SK-N-SH (cell line): Measurements from ENCODE around the gene PEX3. TPM values are rescaled to one million over a fixed set of nuclear protein-coding genes. Genes with fewer than 3 reads are reported as not detected.

Experiments used
- CTCF ChIA-PET: fragments of 300-600, 350-600 bp; formaldehyde crosslinking; extraction: SDS; loops from one replicate; lab custom pipeline; 2021; lab: Yijun Ruan, JAX
- POLR2A ChIA-PET: fragments of 350-600 bp; sonication (Branson Sonifier 250); formaldehyde crosslinking; extraction: SDS; loops from one replicate; lab custom pipeline; 2020; ENCODE audit warnings: antibody characterized with exemption, inconsistent platforms; lab: Yijun Ruan, JAX
- DNase-seq: peaks from one replicate; pipeline ENCODE4 v3.0.0; 2012
- H2AFZ ChIP-seq: fragments of 200-600 bp; sonication (generic); 2 replicates; pipeline ENCODE4 v1.8.1; 2016; ENCODE audit warnings: antibody characterized with exemption, mild to moderate bottlenecking, low read depth
- H3F3A ChIP-seq: fragments of 200-600 bp; sonication (generic); replicated peaks from 2 replicates; pipeline ENCODE3; 2016; ENCODE audit warnings: antibody characterized with exemption, mild to moderate bottlenecking; ENCODE audit not compliant: insufficient read depth
- H3K27ac ChIP-seq, 2 experiments: fragments of 200-500 bp in 1 of 2; fragments of 200-600 bp in 1 of 2; sonication (Bioruptor generic) in 1 of 2; sonication (generic), shearing (Covaris generic) in 1 of 2; 2 replicates each; pipeline versions ENCODE4 v1.5.1 to v1.6.1; 2014 to 2016; ENCODE audit warnings: low read depth in 2 of 2, inconsistent platforms in 1 of 2, low read length in 1 of 2, mild to moderate bottlenecking in 1 of 2, mixed read lengths in 1 of 2
- H3K27me3 ChIP-seq: fragments of 200-600 bp; sonication (generic), shearing (Covaris generic); 2 replicates; pipeline ENCODE4 v1.6.1; 2016; ENCODE audit warnings: mixed run types; ENCODE audit not compliant: insufficient read depth
- H3K36me3 ChIP-seq, 2 experiments: fragments of 200-500 bp in 1 of 2; fragments of 200-600 bp in 1 of 2; sonication (Bioruptor generic) in 1 of 2; sonication (generic) in 1 of 2; replicated peaks in 1 of 2; 2 replicates each; pipeline versions ENCODE3 to v1.5.1; 2014 to 2016; ENCODE audit warnings: low read length in 1 of 2, mild to moderate bottlenecking in 1 of 2; ENCODE audit not compliant: insufficient read depth in 2 of 2, control insufficient read depth in 1 of 2
- H3K4me1 ChIP-seq, 2 experiments: fragments of 200-500 bp in 1 of 2; fragments of 200-600 bp in 1 of 2; sonication (Bioruptor generic) in 1 of 2; sonication (generic), shearing (Covaris generic) in 1 of 2; 2 replicates each; pipeline versions ENCODE4 v1.5.1 to v1.6.1; 2014 to 2016; ENCODE audit warnings: low read depth in 1 of 2, low read length in 1 of 2, mixed run types in 1 of 2; ENCODE audit not compliant: insufficient read depth in 2 of 2, control insufficient read depth in 1 of 2
- H3K4me2 ChIP-seq: fragments of 200-600 bp; sonication (generic), shearing (Covaris generic); 2 replicates; pipeline ENCODE4 v1.6.1; 2017; ENCODE audit warnings: mixed run types
- H3K4me3 ChIP-seq, 2 experiments: fragments of 200-500 bp in 1 of 2; fragments of 200-600 bp in 1 of 2; sonication (Bioruptor generic) in 1 of 2; sonication (generic), shearing (Covaris generic) in 1 of 2; 2 replicates each; pipeline versions ENCODE4 v1.5.1 to v1.8.1; 2014 to 2016; ENCODE audit warnings: low read depth in 2 of 2, inconsistent platforms in 1 of 2, low read length in 1 of 2, mild to moderate bottlenecking in 1 of 2, mixed read lengths in 1 of 2, moderate library complexity in 1 of 2
- H3K79me2 ChIP-seq: fragments of 200-600 bp; sonication (generic); 2 replicates; pipeline ENCODE4 v1.8.1; 2017; ENCODE audit warnings: mild to moderate bottlenecking; ENCODE audit not compliant: insufficient read depth
- H3K9ac ChIP-seq: fragments of 200-600 bp; sonication (generic); 2 replicates; pipeline ENCODE4 v1.6.1; 2017; ENCODE audit warnings: mixed run types
- H3K9me2 ChIP-seq: fragments of 200-600 bp; sonication (generic); 2 replicates; pipeline ENCODE4 v1.6.1; 2017; ENCODE audit warnings: mixed run types
- H3K9me3 ChIP-seq: fragments of 200-600 bp; sonication (generic); 2 replicates; pipeline ENCODE4 v1.6.1; 2017; ENCODE audit warnings: mixed run types, mild to moderate bottlenecking, moderate library complexity
- H4K20me1 ChIP-seq: fragments of 200-600 bp; sonication (generic); 2 replicates; pipeline ENCODE4 v1.6.1; 2017; ENCODE audit warnings: mild to moderate bottlenecking, mixed run types; ENCODE audit not compliant: insufficient read depth
- ELF1 ChIP-seq: IDR thresholded peaks from 2 replicates; pipeline ENCODE4 v1.4.0; 2012
- EZH2phosphoT487 ChIP-seq: fragments of 200-600 bp; sonication (generic); IDR thresholded peaks from 2 replicates; pipeline ENCODE4 v1.6.1; 2017; ENCODE audit warnings: low read depth, mixed run types, mild to moderate bottlenecking, antibody characterized with exemption, moderate library complexity, borderline replicate concordance
- FOSL2 ChIP-seq: IDR thresholded peaks from 2 replicates; pipeline ENCODE4 v1.4.0; 2012; ENCODE audit warnings: low read depth, mild to moderate bottlenecking, moderate library complexity, borderline replicate concordance
- FOXJ3 ChIP-seq: sonication (generic); formaldehyde crosslinking; IDR thresholded peaks from 2 replicates; pipeline ENCODE4 v1.5.1; 2020; ENCODE audit warnings: mild to moderate bottlenecking, missing genetic modification reagents
- FOXM1 ChIP-seq: IDR thresholded peaks from 2 replicates; pipeline ENCODE4 v1.4.0; 2012; ENCODE audit warnings: low read depth, mild to moderate bottlenecking
- MEF2A ChIP-seq: IDR thresholded peaks from 2 replicates; pipeline ENCODE4 v1.4.0; 2012; ENCODE audit warnings: low read depth, borderline replicate concordance
- MXI1 ChIP-seq: IDR thresholded peaks from 2 replicates; pipeline ENCODE4 v1.6.1; 2012; ENCODE audit warnings: mild to moderate bottlenecking, low read depth, low read length, improper control_type of control experiment
- RAD21 ChIP-seq: IDR thresholded peaks from 2 replicates; pipeline ENCODE4 v1.6.1; 2012; ENCODE audit warnings: mild to moderate bottlenecking, low read length
- RFX5 ChIP-seq: IDR thresholded peaks from 2 replicates; pipeline ENCODE4 v1.6.1; 2012; ENCODE audit warnings: mild to moderate bottlenecking, improper control_type of control experiment, low read length
- SMC3 ChIP-seq: IDR thresholded peaks from 2 replicates; pipeline ENCODE4 v1.6.1; 2012; ENCODE audit warnings: low read depth, low read length, improper control_type of control experiment
- TAF1 ChIP-seq: IDR thresholded peaks from 2 replicates; pipeline ENCODE4 v1.6.1; 2012; ENCODE audit warnings: low read depth, mild to moderate bottlenecking, low read length, moderate library complexity, borderline replicate concordance
- TEAD4 ChIP-seq: IDR thresholded peaks from 2 replicates; pipeline ENCODE4 v1.4.0; 2012; ENCODE audit warnings: mild to moderate bottlenecking, borderline replicate concordance; ENCODE audit not compliant: insufficient read depth
- YY1 ChIP-seq: IDR thresholded peaks from 2 replicates; pipeline ENCODE4 v1.4.0; 2012; ENCODE audit warnings: low read depth, mild to moderate bottlenecking
- WGBS: methylation state at CpG from one replicate; pipeline ENCODE4 v1.1.6; 2017; ENCODE audit warnings: low lambda C conversion rate; 5-methylcytosine and 5-hydroxymethylcytosine counted together
- polyA plus RNA-seq, 3 experiments: library from polyadenylated mRNA; depleted of rRNA; stranded (reverse); fragments of >200 nt; gene quantifications; 2 replicates each; pipeline ENCODE4 v1.2.3, GENCODE V29; 2012
- TF ChIP-seq, protein P1 (sequence below): fragments of 150-350 bp; IDR thresholded peaks from 2 replicates; pipeline ENCODE4 v1.6.1; 2017; ENCODE audit warnings: antibody characterized with exemption, low read length, low read depth, borderline replicate concordance
- TF ChIP-seq, protein P2 (sequence below): IDR thresholded peaks from 2 replicates; pipeline ENCODE4 v1.4.0; 2012; ENCODE audit warnings: low read depth
- TF ChIP-seq, protein P3 (sequence below): fragments of 150-350 bp; IDR thresholded peaks from 2 replicates; pipeline ENCODE4 v1.6.1; 2016; ENCODE audit warnings: mild to moderate bottlenecking, low read depth, low read length

The PEX3 gene
- polyA plus RNA-seq, 1 of the 3 experiments (the other 2 are of a cell fraction): 14.1 TPM

DNA sequence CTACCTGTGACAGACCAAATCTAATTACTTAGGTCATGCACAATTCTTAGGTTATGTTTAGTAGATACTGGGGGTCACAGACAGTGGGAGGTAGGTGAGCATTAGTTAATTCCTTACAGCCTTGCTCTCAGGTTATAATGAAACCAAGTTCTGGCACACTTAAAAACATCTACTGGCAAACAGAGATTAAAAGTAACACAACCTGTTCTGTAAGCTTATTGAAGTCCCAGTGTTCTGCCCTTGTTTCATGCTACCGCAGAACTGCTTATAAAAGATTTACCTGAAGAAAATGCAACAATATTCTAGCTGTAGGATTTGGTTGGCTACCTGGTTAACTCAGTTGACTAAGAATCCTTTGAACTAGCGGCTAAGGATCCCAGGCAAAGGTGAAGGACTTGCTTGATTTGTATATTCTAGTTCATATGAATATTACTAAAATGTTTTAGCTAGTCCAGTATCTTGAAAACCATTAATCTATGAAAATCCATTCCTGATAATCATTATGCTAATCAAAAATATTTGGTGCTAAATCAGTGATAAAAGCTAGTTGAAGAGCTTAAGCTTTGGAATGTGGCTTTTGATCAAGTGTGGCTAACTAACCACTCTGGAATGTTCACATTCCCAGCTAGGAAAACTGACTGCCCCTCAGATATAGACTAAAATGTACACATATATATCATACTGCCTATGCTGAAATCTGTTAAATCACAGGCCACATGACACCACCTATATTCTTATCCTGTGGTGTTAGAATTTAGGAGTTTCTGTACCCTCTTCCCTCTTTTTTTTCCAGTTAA is 7.2 kb downstream of the PEX3 start:
- Histone ChIP-seq H4K20me1 (no peaks in the 10 kb centered on the region), H3F3A (no peaks in the 10 kb centered on the region), H3K9me2 (no peaks in the 10 kb centered on the region), H3K4me3 (no peak overlapping the region), H3K79me2 (peaks cover 28% of the 10 kb centered on the region), H3K9me3 (no peaks in the 10 kb centered on the region), H3K4me2 (no peak overlapping the region), H3K27ac (no peak overlapping the region), H3K9ac (no peak overlapping the region), H2AFZ (no peak overlapping the region), H3K27me3 (no peaks in the 10 kb centered on the region), H3K36me3 (peaks cover 7 to 23% of the 10 kb centered on the region in 2 experiments), H3K4me1 (no peaks in the 10 kb centered on the region; a peak in 1 of 4 replicates)
- TF ChIP-seq, protein P1, sequence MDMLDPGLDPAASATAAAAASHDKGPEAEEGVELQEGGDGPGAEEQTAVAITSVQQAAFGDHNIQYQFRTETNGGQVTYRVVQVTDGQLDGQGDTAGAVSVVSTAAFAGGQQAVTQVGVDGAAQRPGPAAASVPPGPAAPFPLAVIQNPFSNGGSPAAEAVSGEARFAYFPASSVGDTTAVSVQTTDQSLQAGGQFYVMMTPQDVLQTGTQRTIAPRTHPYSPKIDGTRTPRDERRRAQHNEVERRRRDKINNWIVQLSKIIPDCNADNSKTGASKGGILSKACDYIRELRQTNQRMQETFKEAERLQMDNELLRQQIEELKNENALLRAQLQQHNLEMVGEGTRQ: no peak
- TF ChIP-seq, protein P2, sequence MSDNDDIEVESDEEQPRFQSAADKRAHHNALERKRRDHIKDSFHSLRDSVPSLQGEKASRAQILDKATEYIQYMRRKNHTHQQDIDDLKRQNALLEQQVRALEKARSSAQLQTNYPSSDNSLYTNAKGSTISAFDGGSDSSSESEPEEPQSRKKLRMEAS: no peak
- TF ChIP-seq TEAD4 (no peak), RAD21 (no peak), TAF1 (no peak), ELF1 (no peak), FOXM1 (no peak), FOXJ3 (CRISPR knock-in tag) (no peak), RFX5 (no peak), EZH2phosphoT487 (no peak), SMC3 (no peak), MEF2A (no peak), FOSL2 (no peak), YY1 (no peak), MXI1 (no peak)
- TF ChIP-seq, protein P3, sequence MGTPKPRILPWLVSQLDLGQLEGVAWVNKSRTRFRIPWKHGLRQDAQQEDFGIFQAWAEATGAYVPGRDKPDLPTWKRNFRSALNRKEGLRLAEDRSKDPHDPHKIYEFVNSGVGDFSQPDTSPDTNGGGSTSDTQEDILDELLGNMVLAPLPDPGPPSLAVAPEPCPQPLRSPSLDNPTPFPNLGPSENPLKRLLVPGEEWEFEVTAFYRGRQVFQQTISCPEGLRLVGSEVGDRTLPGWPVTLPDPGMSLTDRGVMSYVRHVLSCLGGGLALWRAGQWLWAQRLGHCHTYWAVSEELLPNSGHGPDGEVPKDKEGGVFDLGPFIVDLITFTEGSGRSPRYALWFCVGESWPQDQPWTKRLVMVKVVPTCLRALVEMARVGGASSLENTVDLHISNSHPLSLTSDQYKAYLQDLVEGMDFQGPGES: no peak
- CTCF ChIA-PET: no interaction called here
- no peak for DNase-seq
- WGBS: 53% methylated on average over 2 of the region's 2 CpGs
- POLR2A ChIA-PET: no interaction called here
